Upper lobe of right lung (tissue), 1 donor: ENCODE measurements around the gene JADE2. TPM values are rescaled to one million over a fixed set of nuclear protein-coding genes. Genes with fewer than 3 reads are reported as not detected.

ENCODE experiments used
- ATAC-seq: fragments of 200-7000 bp; cut with Tn5 transposase; one replicate; pipeline ENCODE4 v1.9.1; 2020; ENCODE audit warnings: mild to moderate bottlenecking, moderate library complexity
- DNase-seq: peaks from one replicate; pipeline ENCODE4 v3.0.0-alpha.2; 2020
- H3K27ac ChIP-seq: fragments of 200-600 bp; one replicate; pipeline ENCODE4 v1.8.0; 2022
- H3K27me3 ChIP-seq: fragments of 200-600 bp; one replicate; pipeline ENCODE4 v1.8.0; 2022; ENCODE audit warnings: mild to moderate bottlenecking
- H3K36me3 ChIP-seq: fragments of 200-600 bp; one replicate; pipeline ENCODE4 v1.8.0; 2022
- H3K4me1 ChIP-seq: fragments of 200-600 bp; one replicate; pipeline ENCODE4 v1.8.0; 2022
- H3K4me3 ChIP-seq: fragments of 200-600 bp; one replicate; pipeline ENCODE4 v1.8.0; 2022; ENCODE audit warnings: mild to moderate bottlenecking
- H3K9me3 ChIP-seq: fragments of 200-600 bp; one replicate; pipeline ENCODE4 v1.8.0; 2022
- intact Hi-C: fragments of 100-400 bp; cut with DNase I; formaldehyde crosslinking; loops from one replicate; pipeline ENCODE4 v1.11.0; 2022
- total RNA-seq: library from RNA; stranded (reverse); fragmentation: NEBNext Ultra II Directional; extraction: Animal tissue kit (Norgen Biotek cat#: 25700); gene quantifications from one replicate; pipeline ENCODE4 v1.2.1, GENCODE V29; 2021
- TF ChIP-seq, protein P1 (sequence below): fragments of 200-600 bp; IDR thresholded peaks from one replicate; pipeline ENCODE4 v1.8.0; 2022; ENCODE audit warnings: antibody characterized with exemption
- donor health status: DM: no; HTN: yes; CAD: no; lungs with severe emphysema.

Gene JADE2
- total RNA-seq, 1 donor from 2014 or later: 86.7 TPM

DNA sequence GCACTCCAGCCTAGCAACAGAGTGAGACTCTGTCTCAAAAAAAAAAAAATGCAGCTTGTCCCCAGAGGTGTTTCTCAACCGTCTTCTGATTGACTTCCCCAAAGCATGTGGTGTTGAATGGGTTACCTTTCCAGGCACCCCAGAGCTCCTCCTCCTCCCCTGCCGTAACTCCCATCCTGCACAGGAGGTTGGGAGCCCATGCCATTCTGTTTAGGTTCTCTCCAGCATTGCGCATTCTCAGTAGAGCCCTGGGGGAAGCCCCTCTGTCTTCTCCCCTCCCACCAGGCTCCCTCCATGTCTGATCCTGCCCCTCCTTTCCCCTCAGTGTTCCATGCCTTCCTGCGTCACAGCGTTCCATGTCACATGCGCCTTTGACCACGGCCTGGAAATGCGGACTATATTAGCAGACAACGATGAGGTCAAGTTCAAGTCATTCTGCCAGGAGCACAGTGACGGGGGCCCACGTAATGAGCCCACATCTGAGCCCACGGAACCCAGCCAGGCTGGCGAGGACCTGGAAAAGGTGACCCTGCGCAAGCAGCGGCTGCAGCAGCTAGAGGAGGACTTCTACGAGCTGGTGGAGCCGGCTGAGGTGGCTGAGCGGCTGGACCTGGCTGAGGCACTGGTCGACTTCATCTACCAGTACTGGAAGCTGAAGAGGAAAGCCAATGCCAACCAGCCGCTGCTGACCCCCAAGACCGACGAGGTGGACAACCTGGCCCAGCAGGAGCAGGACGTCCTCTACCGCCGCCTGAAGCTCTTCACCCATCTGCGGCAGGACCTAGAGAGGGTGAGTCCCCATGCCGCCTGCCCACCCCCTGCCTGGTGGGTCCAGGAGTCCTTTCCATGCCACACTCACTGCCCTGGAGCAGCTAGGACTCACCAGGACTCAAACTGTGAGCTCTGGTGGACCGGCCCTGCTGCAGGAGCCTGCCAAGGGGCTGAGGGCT lies 40.6 kb downstream of the JADE2 start:
- TF ChIP-seq, protein P1, sequence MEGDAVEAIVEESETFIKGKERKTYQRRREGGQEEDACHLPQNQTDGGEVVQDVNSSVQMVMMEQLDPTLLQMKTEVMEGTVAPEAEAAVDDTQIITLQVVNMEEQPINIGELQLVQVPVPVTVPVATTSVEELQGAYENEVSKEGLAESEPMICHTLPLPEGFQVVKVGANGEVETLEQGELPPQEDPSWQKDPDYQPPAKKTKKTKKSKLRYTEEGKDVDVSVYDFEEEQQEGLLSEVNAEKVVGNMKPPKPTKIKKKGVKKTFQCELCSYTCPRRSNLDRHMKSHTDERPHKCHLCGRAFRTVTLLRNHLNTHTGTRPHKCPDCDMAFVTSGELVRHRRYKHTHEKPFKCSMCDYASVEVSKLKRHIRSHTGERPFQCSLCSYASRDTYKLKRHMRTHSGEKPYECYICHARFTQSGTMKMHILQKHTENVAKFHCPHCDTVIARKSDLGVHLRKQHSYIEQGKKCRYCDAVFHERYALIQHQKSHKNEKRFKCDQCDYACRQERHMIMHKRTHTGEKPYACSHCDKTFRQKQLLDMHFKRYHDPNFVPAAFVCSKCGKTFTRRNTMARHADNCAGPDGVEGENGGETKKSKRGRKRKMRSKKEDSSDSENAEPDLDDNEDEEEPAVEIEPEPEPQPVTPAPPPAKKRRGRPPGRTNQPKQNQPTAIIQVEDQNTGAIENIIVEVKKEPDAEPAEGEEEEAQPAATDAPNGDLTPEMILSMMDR: no peak

DNA sequence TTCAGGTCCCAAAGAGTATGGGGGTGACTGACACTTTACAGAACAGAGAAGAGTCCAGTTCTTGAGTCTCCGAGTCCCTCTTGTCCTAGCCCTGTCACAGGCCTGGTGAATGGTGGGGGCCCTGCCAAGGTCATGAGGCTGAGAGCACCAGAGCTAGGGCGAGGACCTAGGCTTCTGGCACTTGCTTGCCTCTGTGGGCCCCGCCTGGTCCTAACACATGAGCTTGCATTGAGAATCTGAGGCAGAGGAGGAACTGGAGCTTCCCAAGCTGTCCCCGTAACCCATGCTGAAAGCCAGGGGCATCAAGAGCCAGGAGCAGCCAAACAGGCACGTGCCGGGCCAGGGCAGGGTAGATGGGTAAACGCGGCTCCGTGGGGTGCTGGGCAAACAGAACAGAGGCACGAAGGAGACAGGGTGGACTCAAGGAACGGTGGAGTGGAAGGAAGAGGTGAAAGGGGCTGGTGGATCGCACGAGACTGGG lies 41.3 kb downstream of the JADE2 start:
- peaks cover 34% of the 10 kb centered on the region for H3K4me1 ChIP-seq
- peaks cover 100% of the 10 kb centered on the region for H3K36me3 ChIP-seq
- no peaks in the 10 kb centered on the region for H3K27me3 ChIP-seq
- peak overlapping the region; percentile 17 for H3K27ac ChIP-seq
- DNase-seq: no peak
- intact Hi-C loops: no loop called here
- ATAC-seq: no peak
- TF ChIP-seq, protein P1: no peak
- no peaks in the 10 kb centered on the region for H3K9me3 ChIP-seq
- H3K4me3 ChIP-seq: no peak overlapping the region

More for the DNA sequence above, 40.6 kb downstream of the JADE2 start:
- Histone ChIP-seq H3K4me3 (no peak overlapping the region), H3K9me3 (no peaks in the 10 kb centered on the region), H3K36me3 (peaks cover 100% of the 10 kb centered on the region), H3K4me1 (peaks cover 39% of the 10 kb centered on the region), H3K27me3 (no peaks in the 10 kb centered on the region), H3K27ac (peak overlapping the region; percentile 17)
- no peak for DNase-seq
- ATAC-seq: no peak
- intact Hi-C loops: no loop called here

DNA sequence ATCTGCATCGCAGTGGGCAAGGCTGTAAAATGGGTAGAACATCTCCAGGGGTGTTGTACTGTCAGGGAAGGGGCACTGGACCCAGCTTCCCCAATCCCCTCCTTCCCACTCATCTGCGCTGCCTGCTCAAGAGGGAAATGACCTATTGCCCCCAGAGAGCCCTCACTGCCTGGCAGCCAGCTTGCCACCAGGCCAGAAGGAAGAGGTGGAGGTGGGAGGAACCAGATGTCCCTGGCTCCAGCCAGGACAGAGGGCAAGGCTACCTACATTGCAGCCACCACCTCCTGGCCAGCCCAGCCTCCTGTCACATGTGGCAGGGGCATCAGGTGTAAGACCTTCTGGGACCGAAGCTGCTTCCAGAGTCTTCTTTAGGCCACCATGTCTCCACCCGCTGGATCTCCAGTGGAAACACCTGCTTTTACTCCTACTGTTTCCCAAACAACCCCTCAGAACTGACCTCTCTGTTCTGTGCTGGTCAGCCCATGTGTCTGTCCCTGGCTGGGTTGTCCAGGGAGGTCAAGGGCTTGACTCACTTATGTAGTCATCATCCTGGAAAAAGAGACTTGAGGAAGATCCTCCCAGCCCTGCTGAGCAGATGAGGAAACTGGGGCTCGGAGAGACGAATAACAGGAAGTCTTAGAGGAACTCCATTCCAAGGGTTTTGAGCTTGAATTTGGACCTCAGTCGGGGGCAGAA lies 42.3 kb downstream of the JADE2 start:
- H3K27me3 ChIP-seq: no peaks in the 10 kb centered on the region
- ATAC-seq (peak; percentile 79), DNase-seq (no peak)
- H3K9me3 ChIP-seq: no peaks in the 10 kb centered on the region
- H3K4me3 ChIP-seq: no peak overlapping the region
- intact Hi-C loops: no loop called here
- H3K27ac ChIP-seq: peak overlapping the region; percentile 58
- H3K36me3 ChIP-seq: peaks cover 100% of the 10 kb centered on the region
- TF ChIP-seq, protein P1: no peak
- H3K4me1 ChIP-seq: peaks cover 34% of the 10 kb centered on the region

DNA sequence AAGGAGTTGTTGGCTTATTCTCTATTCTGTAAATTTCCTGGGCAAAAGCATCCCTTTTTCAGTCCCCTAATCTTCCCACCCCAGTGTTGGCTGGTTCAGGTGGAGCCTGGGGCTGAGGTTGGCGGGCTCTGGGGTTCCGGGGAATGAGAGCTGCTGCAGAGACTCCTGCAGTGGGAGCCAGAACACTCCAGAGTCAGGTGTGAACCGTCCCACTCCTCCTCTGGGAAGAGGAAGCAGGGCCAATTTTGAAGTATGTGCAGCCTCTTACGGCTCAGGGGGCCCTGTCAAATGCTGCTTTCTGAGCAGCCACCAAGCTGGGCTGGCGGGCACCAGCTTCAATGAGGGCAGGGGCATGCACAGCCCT lies 42.8 kb downstream of the JADE2 start:
- DNase-seq (no peak), ATAC-seq (no peak)
- no peaks in the 10 kb centered on the region for H3K27me3 ChIP-seq
- TF ChIP-seq, protein P1: no peak
- peaks cover 34% of the 10 kb centered on the region for H3K4me1 ChIP-seq
- peaks cover 100% of the 10 kb centered on the region for H3K36me3 ChIP-seq
- intact Hi-C loops: no loop called here
- peak overlapping the region; percentile 58 for H3K27ac ChIP-seq
- no peak overlapping the region for H3K4me3 ChIP-seq
- no peaks in the 10 kb centered on the region for H3K9me3 ChIP-seq

DNA sequence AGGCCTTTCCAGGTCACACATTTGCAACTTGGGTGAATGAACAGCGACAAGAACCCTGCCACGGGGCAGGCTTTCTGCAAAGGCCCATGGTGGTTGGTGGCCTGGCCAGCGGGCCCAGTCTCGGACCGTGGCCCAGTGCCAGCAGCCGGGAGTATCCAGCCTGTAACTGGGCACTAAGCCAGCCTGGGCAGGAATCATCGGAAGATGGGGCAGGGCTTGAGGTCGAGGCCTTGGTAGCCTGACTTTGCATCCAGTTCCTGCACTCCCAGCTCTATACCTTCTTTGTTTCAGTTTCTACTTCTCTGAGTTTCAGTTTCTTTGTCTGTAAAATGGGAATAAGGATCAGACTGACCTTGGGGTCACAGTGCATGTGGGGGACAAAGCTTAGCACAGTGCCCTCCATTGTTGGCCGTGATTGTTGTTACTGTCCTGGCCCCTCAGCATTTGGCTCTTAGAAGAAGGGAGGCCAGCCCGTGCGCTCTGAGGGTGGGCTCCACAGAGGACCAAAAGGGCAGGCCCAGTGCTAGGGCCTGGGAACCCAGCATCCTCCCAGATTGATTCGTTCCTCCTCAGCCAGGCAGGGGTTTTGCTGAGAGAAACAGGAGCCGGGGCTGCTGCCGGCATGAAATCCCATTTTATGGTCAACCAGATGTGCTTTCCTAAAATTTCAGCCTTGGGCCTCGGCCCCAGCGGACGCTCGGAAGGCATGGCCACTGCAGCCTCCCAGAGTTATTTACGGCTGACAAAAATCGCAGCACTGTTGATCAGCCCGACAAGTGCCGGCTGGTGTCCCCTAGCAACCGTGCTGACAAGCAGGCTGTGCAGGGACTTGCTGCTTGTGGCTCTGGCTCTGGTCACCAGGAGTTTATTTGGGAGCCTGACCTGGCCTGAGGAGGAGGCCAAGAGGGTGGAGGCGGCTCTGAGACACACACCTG lies 43.6 kb downstream of the JADE2 start:
- ATAC-seq (peak; percentile 69), DNase-seq (peak; percentile 83)
- no peaks in the 10 kb centered on the region for H3K27me3 ChIP-seq
- H3K27ac ChIP-seq: peak overlapping the region; percentile 58
- TF ChIP-seq, protein P1: no peak
- peaks cover 100% of the 10 kb centered on the region for H3K36me3 ChIP-seq
- H3K4me1 ChIP-seq: peaks cover 34% of the 10 kb centered on the region
- H3K9me3 ChIP-seq: no peaks in the 10 kb centered on the region
- H3K4me3 ChIP-seq: no peak overlapping the region
- intact Hi-C loops: no loop called here
